Metanephros (tissue), 1 donor: ENCODE data around the gene GMNC. TPM values are rescaled to one million over a fixed set of nuclear protein-coding genes. Genes with fewer than 3 reads are reported as not detected.

Source experiments
- total RNA-seq: library from RNA; depleted of rRNA; stranded (reverse); fragments of >200 nt; gene quantifications from one replicate; pipeline ENCODE4 v1.2.3, GENCODE V29; 2014

Gene GMNC, protein sequence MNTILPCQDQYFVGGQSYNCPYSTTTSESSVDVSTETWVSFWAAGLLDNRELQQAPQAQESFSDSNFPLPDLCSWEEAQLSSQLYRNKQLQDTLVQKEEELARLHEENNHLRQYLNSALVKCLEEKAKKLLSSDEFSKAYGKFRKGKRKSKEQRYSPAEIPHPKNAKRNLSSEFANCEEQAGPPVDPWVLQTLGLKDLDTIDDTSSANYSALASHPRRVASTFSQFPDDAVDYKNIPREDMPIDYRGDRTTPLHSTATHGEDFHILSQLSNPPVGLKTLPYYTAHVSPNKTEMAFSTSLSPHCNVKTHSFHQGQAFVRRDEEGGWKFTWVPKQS
- total RNA-seq: 4.5 TPM

DNA sequence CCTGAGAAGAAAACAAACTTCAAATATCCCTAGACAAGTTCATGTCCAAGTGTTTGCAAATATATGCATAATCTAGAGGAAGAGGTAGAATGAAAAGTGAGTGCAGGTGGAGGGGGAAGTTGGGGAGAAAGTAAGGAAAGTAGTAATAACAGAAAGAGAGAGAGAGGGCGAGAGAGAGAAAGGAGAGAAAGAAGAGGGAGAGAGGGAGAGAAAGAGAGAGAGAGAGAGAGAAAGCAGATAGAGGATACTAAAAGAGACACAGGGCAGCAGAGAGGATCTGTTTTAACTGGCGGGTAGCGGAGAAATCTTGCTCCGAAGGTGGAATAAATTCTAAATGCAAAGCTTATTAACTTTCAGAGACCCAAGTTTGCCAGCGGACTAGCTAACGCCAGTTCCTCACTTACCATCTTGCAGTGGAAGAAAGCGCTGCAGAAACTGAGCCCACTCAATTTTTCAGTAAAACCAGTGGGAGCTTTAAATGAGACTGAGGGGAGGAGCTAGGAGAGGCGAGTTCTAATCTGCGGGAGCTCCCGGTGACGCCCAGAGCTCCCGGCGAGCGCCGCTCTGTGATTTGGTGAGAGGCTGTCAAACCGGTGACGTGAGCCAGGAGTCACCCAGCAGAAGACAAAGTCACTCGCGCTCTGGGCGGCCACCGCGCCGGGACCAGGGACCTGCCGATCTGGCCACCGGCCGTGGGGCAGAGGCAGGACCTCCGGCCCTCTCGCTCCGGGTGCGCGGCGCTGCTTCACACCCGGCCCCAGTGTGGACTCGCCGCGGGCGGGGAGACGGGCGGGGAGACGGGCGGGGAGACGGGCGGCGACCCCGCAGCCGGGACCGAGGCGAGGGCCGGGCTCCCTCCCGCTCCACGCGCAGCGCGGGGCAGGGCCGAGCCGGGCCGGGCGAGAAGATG lies at the start of gene GMNC:
Gene GMNC (minus strand): TSS at position 486 of the 910 bp plus-strand sequence. CDS start 79 bp downstream, at position 407.

